ENCODE measurements around the gene SIPA1.

- TF ChIP-seq POLR2AphosphoS5 (IDR thresholded peaks at IDR 0.05; ENCODE audit: low read depth, low read length) (no peak), POU2F2 (IDR thresholded peaks at IDR 0.05; ENCODE audit: low read depth, low read length) (no peak), POLR2A (IDR thresholded peaks at IDR 0.05; ENCODE audit: low read depth, low read length) (no peak), TAF1 (IDR thresholded peaks at IDR 0.05; ENCODE audit: low read depth, low read length) (no peak)
Measured at GRCh38 chr11:65672180-65672860, 34.4 kb downstream of the SIPA1 start.
